Measurements from ENCODE around the gene CARD10. TPM values are rescaled to one million over a fixed set of nuclear protein-coding genes. Genes with fewer than 3 reads are reported as not detected.
A peak's percentile ranks its signal among the peaks of the same experiment; 100 is the strongest.

CARD10 gene, protein sequence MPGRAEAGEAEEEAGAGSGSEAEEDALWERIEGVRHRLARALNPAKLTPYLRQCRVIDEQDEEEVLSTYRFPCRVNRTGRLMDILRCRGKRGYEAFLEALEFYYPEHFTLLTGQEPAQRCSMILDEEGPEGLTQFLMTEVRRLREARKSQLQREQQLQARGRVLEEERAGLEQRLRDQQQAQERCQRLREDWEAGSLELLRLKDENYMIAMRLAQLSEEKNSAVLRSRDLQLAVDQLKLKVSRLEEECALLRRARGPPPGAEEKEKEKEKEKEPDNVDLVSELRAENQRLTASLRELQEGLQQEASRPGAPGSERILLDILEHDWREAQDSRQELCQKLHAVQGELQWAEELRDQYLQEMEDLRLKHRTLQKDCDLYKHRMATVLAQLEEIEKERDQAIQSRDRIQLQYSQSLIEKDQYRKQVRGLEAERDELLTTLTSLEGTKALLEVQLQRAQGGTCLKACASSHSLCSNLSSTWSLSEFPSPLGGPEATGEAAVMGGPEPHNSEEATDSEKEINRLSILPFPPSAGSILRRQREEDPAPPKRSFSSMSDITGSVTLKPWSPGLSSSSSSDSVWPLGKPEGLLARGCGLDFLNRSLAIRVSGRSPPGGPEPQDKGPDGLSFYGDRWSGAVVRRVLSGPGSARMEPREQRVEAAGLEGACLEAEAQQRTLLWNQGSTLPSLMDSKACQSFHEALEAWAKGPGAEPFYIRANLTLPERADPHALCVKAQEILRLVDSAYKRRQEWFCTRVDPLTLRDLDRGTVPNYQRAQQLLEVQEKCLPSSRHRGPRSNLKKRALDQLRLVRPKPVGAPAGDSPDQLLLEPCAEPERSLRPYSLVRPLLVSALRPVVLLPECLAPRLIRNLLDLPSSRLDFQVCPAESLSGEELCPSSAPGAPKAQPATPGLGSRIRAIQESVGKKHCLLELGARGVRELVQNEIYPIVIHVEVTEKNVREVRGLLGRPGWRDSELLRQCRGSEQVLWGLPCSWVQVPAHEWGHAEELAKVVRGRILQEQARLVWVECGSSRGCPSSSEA
- total RNA-seq = under 1 TPM; 0.12 to 0.31 TPM
- 0.60 to 0.81 reads per million in 2 donors for total RNA-seq

DNA sequence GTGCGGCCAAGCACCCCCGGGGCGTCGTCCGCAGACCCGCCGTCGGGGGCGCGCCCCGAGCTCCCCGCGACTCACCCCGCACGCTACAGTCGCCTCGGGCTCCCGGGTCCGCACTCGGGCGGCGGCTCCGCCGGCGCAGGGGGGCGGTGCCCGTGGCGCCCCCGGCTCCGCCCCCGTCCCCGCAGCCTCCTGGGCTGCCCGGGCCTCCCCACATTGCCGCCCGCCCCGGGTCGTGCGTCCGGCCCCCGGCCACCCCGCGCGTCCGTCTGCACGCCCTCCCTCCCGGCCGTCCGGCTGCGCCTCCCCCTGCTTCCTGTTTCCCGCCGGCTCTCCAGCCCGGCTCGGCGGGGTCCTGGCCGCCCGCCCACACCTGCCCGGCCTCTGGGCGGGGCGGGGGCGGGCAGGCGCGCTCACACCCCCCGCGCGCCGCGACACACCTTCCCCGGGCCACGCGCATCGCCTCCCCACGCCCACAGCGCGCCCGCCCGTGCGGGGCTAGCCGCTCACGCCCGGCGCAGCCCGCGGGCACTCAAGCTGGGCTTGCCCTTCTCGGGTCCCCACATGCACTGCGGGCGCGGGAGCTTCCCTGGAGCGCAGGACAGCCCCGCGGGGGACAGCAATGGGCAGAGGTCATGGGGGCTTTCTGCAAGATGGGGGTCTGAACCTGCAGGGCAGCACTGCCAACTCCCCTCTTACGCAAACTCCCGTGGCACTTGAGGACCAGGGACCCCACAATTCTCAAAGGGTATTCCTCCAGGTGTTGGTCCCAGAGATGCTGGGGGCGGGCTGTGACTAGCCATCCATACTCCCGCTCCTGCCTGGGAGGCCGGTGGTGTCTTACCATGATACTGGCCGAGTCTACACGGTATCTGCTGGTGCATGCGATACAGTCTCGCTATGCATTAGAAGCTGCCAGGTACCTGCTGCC, at the start of gene CARD10:
TSS of gene CARD10 (minus strand) at position 148 of the 928 bp plus-strand sequence. CDS start 215 bp downstream, outside the sequence.
- H3K4me3 Mint-ChIP-seq = peak within 1 kb of the TSS; percentile 88
- no peaks in the 10 kb centered on the region for H3K9me3 ChIP-seq (ENCODE audit: control insufficient read depth, low read length, poor library complexity, severe bottlenecking)
- H3K27ac Mint-ChIP-seq = peak within 1 kb of the TSS; percentile 70
- ATAC-seq (peak; percentile 63), DNase-seq (no peak)
- peaks cover 5% of the 10 kb centered on the region for H3K4me1 Mint-ChIP-seq
- H3K36me3 Mint-ChIP-seq (ENCODE audit: low read depth) = peaks cover 5% of the 10 kb centered on the region
- H3K27me3 Mint-ChIP-seq = peaks cover 50% of the 10 kb centered on the region

DNA sequence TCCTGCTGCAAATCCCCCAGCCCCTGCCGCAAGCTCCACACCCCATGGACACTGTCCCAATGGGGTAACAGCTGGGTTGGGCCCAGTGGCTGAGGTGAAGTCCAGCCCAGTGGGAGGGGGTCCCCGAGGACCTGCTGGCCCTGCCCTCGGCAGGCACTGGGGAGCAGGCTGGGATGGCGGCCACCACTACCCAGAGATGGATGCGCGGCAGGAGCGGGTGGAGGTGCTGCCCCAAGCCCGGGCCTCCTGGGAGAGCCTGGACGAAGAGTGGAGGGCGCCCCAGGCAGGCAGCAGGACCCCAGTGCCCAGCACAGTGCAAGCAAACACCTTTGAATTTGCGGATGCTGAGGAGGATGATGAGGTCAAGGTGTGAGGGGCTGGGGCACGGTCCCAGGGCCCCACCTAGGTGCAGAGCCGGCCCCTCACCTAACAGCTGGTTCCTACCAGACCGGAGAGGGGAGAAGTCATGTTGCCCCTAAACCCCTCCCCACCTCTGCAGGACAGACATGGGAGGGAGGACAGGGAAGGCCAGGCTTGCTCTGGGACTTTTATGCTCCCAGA, 49.3 kb upstream of the CARD10 start:
- ATAC-seq = no peak
- no peaks in the 10 kb centered on the region for H3K9me3 ChIP-seq (ENCODE audit: control insufficient read depth, low read length, poor library complexity, severe bottlenecking)
- peaks cover 10% of the 10 kb centered on the region for H3K4me1 Mint-ChIP-seq

GRCh38 chr22:37568012-37568411, 48.8 kb upstream of the CARD10 start:
- no peak overlapping the region for H3K4me3 Mint-ChIP-seq
- H3K9me3 ChIP-seq (ENCODE audit: control insufficient read depth, low read length, poor library complexity, severe bottlenecking) = no peaks in the 10 kb centered on the region
- peaks cover 15% of the 10 kb centered on the region for H3K27me3 Mint-ChIP-seq
- H3K36me3 Mint-ChIP-seq (ENCODE audit: low read depth) = no peaks in the 10 kb centered on the region
- no peak overlapping the region for H3K27ac Mint-ChIP-seq
- ATAC-seq = no peak
- DNase-seq = no peak
- H3K4me1 Mint-ChIP-seq = peaks cover 10% of the 10 kb centered on the region

More for the DNA sequence above, 49.3 kb upstream of the CARD10 start:
- no peak for DNase-seq
- no peak overlapping the region for H3K4me3 Mint-ChIP-seq
- H3K36me3 Mint-ChIP-seq (ENCODE audit: low read depth) = no peaks in the 10 kb centered on the region
- peaks cover 10% of the 10 kb centered on the region for H3K27me3 Mint-ChIP-seq
- no peak overlapping the region for H3K27ac Mint-ChIP-seq

DNA sequence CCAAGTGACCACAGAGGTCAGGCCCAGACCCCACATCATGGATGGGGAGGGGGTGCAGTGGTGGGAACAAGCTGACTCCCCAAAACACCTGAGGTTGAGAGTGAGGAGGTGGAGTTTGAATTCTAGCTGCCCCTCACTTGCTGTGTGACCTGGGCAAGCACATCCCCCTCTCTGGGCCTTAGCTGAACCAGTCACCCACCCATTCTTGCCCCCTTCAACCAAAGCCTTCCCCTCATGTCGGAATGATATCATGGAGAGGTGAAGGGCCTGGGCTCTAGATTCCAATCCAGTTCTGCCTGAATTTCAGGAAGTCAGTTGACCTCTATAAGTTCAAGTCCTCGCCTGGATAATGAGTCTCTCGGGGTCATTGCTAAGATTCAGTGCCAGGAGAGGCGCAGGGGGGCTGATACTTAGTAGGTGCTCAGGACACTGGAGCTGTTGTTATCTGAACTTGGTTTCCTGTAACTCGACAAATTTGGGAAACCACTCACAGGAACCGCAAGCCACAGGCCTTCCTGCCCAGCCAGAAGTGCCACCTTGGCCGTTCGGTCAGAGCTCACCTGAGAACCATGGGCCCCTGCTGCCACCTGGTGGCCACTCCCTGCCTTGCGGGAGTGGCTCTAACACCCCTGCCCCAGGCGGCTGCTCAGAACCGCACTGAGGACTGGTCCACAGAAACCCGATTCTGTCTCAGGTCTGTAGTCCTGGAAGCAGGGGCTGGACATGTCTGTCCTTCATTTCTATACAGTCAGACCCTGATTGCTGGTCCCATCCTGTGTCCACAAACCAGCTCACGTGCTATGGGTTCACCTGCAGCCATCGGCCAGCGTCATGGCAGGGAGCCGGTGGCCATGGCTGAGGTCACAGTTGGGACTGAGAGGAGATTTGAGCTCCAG, 47.9 kb upstream of the CARD10 start:
- H3K4me1 Mint-ChIP-seq = peaks cover 10% of the 10 kb centered on the region
- H3K36me3 Mint-ChIP-seq (ENCODE audit: low read depth) = no peaks in the 10 kb centered on the region
- no peaks in the 10 kb centered on the region for H3K9me3 ChIP-seq (ENCODE audit: control insufficient read depth, low read length, poor library complexity, severe bottlenecking)
- H3K27ac Mint-ChIP-seq = peak overlapping the region; percentile 43
- ATAC-seq (peak; percentile 93), DNase-seq (peak; percentile 82 to 90 (median 86))
- H3K27me3 Mint-ChIP-seq = peaks cover 24% of the 10 kb centered on the region
- H3K4me3 Mint-ChIP-seq = peak overlapping the region; percentile 69

DNA sequence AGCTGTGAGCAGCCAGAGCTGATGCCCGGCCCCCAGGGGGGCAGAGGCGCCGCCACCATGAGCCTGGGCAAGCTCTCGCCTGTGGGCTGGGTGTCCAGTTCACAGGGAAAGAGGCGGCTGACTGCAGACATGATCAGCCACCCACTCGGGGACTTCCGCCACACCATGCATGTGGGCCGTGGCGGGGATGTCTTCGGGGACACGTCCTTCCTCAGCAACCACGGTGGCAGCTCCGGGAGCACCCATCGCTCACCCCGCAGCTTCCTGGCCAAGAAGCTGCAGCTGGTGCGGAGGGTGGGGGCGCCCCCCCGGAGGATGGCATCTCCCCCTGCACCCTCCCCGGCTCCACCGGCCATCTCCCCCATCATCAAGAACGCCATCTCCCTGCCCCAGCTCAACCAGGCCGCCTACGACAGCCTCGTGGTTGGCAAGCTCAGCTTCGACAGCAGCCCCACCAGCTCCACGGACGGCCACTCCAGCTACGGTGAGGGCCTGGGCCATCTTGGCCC, 47.2 kb upstream of the CARD10 start:
- DNase-seq = peak; percentile 22 to 25 (median 25)
- Mint-ChIP-seq H3K27ac (no peak overlapping the region), H3K4me1 (peaks cover 15% of the 10 kb centered on the region), H3K36me3 (ENCODE audit: low read depth) (no peaks in the 10 kb centered on the region), H3K4me3 (peak overlapping the region; percentile 49), H3K27me3 (peaks cover 32% of the 10 kb centered on the region)
- no peaks in the 10 kb centered on the region for H3K9me3 ChIP-seq (ENCODE audit: control insufficient read depth, low read length, poor library complexity, severe bottlenecking)
- ATAC-seq = peak; percentile 40

GRCh38 chr22:37565830-37566229, 46.6 kb upstream of the CARD10 start:
- Mint-ChIP-seq H3K4me3 (no peak overlapping the region), H3K27ac (no peak overlapping the region), H3K27me3 (peaks cover 35% of the 10 kb centered on the region), H3K4me1 (peaks cover 19% of the 10 kb centered on the region), H3K36me3 (ENCODE audit: low read depth) (no peaks in the 10 kb centered on the region)
- no peaks in the 10 kb centered on the region for H3K9me3 ChIP-seq (ENCODE audit: control insufficient read depth, low read length, poor library complexity, severe bottlenecking)
- no peak for ATAC-seq
- DNase-seq = no peak

- Mint-ChIP-seq H3K36me3 (ENCODE audit: low read depth) (no peaks in the 10 kb centered on the region), H3K4me3 (no peak overlapping the region), H3K27me3 (peaks cover 35% of the 10 kb centered on the region), H3K27ac (peak overlapping the region; percentile 32), H3K4me1 (peaks cover 19% of the 10 kb centered on the region)
- DNase-seq = no peak
- ATAC-seq = no peak
- H3K9me3 ChIP-seq (ENCODE audit: control insufficient read depth, low read length, poor library complexity, severe bottlenecking) = no peaks in the 10 kb centered on the region
Observed at GRCh38 chr22:37564111-37564711, 45.0 kb upstream of the CARD10 start.

- ATAC-seq (no peak), DNase-seq (no peak)
- no peaks in the 10 kb centered on the region for H3K36me3 Mint-ChIP-seq (ENCODE audit: low read depth)
- H3K27ac Mint-ChIP-seq = peak overlapping the region; percentile 32
- no peaks in the 10 kb centered on the region for H3K9me3 ChIP-seq (ENCODE audit: control insufficient read depth, low read length, poor library complexity, severe bottlenecking)
- peaks cover 19% of the 10 kb centered on the region for H3K4me1 Mint-ChIP-seq
- no peak overlapping the region for H3K4me3 Mint-ChIP-seq
- peaks cover 38% of the 10 kb centered on the region for H3K27me3 Mint-ChIP-seq
Observed at GRCh38 chr22:37563153-37564081, 44.2 kb upstream of the CARD10 start.

DNA sequence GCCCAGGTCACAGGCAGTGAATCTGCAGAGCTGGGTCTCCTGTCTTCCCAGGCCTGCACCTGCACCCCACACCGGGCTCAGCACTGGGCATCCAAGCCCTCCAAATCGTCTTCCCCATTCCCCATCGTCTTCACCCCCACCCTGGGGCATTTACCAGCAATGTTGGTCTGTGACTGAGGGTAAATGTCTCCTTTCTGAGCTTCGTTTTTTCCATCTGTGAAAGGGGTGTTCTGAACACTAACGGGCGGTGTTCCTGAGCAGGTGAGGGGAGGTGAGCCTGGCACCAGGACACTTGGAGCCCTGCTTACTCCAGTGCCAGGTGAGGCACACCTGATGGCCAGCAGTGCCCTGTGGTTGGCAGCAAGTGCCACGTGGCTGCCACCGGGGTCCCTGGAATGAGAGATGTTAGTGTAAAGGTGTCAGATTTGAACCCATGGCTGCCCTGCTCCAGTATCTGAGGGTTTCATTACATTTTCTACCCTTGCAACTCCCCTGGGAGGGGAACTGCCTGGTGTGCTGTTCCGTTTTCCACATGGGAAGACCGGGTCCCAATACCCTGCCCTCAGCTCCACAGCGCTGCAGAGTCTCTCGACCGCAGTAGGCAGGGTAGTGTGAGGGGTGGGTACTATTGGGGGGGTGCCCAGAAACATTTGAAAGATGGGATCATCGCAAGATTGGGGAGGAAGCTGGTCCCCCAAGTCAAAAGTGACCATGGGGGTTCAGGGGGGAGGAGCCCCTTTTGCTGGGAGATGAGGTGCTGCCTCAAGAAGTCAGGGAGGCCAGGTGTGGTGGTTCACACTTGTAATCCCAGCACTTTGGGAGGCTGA, 43.0 kb upstream of the CARD10 start:
- no peaks in the 10 kb centered on the region for H3K9me3 ChIP-seq (ENCODE audit: control insufficient read depth, low read length, poor library complexity, severe bottlenecking)
- no peak for DNase-seq
- Mint-ChIP-seq H3K4me1 (peaks cover 20% of the 10 kb centered on the region), H3K4me3 (peak overlapping the region; percentile 87), H3K27ac (no peak overlapping the region), H3K27me3 (peaks cover 41% of the 10 kb centered on the region), H3K36me3 (ENCODE audit: low read depth) (no peaks in the 10 kb centered on the region)
- no peak for ATAC-seq

All from T-helper 17 cell (primary cell).